WTC11 (cell line): ENCODE data around the gene ITPK1.

Experiments
- CBFB ChIP-seq: sonication (generic); formaldehyde crosslinking; IDR thresholded peaks from 2 replicates; pipeline ENCODE4 v1.8.1; 2022; ENCODE audit warnings: mild to moderate bottlenecking, low read depth, missing genetic modification reagents
- NFE2L1 ChIP-seq: sonication (generic); formaldehyde crosslinking; IDR thresholded peaks from 2 replicates; pipeline ENCODE4 v1.8.1; 2023; ENCODE audit warnings: missing genetic modification reagents
- RORB ChIP-seq: fragments of 250-450 bp; sonication (Bioruptor Pico); IDR thresholded peaks from 2 replicates; pipeline ENCODE4 v1.9.0; 2021; ENCODE audit warnings: mild to moderate bottlenecking
- ZNF138 ChIP-seq: sonication (generic); formaldehyde crosslinking; conservative IDR thresholded peaks from 2 replicates; pipeline ENCODE4 v1.8.1; 2022; ENCODE audit warnings: mild to moderate bottlenecking, moderate library complexity, missing genetic modification reagents
- TF ChIP-seq, protein P1 (sequence below): fragments of 200-600 bp; IDR thresholded peaks from 2 replicates; pipeline ENCODE4 v1.8.0; 2022; ENCODE audit warnings: antibody characterized with exemption
- TF ChIP-seq, protein P2 (sequence below): sonication (generic); formaldehyde crosslinking; IDR thresholded peaks from 2 replicates; pipeline ENCODE4 v1.8.0; 2022; ENCODE audit warnings: mild to moderate bottlenecking, missing genetic modification reagents

DNA sequence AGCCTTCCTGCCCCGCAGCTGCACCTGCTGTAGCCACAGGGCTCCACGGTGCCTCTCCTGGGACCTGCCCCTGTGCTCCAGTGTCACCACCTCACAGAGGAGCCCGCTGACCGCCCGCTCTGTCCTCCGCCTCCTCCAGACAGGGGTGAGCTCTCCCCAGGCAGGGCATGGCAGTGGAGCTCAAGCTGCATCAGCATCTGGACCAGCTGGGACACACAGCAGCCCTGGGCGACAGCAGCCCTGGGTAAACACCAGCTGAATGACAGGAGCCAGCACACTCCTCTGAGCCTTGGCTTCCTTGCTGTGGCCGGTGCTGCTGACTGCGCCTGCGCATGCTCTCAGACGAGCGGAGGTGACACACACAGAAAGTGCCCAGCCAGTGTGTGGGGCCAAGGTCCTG lies 170.7 kb downstream of the ITPK1 start:
- TF ChIP-seq, protein P1, sequence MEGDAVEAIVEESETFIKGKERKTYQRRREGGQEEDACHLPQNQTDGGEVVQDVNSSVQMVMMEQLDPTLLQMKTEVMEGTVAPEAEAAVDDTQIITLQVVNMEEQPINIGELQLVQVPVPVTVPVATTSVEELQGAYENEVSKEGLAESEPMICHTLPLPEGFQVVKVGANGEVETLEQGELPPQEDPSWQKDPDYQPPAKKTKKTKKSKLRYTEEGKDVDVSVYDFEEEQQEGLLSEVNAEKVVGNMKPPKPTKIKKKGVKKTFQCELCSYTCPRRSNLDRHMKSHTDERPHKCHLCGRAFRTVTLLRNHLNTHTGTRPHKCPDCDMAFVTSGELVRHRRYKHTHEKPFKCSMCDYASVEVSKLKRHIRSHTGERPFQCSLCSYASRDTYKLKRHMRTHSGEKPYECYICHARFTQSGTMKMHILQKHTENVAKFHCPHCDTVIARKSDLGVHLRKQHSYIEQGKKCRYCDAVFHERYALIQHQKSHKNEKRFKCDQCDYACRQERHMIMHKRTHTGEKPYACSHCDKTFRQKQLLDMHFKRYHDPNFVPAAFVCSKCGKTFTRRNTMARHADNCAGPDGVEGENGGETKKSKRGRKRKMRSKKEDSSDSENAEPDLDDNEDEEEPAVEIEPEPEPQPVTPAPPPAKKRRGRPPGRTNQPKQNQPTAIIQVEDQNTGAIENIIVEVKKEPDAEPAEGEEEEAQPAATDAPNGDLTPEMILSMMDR = no peak
- TF ChIP-seq ZNF138 (CRISPR knock-in tag) = no peak
- TF ChIP-seq, protein P2, sequence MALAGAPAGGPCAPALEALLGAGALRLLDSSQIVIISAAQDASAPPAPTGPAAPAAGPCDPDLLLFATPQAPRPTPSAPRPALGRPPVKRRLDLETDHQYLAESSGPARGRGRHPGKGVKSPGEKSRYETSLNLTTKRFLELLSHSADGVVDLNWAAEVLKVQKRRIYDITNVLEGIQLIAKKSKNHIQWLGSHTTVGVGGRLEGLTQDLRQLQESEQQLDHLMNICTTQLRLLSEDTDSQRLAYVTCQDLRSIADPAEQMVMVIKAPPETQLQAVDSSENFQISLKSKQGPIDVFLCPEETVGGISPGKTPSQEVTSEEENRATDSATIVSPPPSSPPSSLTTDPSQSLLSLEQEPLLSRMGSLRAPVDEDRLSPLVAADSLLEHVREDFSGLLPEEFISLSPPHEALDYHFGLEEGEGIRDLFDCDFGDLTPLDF (CRISPR knock-in tag) = no peak
- TF ChIP-seq RORB (CRISPR knock-in tag) = no peak
- no peak for TF ChIP-seq CBFB (CRISPR knock-in tag)
- no peak for TF ChIP-seq NFE2L1 (CRISPR knock-in tag)
